CD4-positive, alpha-beta T cell treated with Interleukin-15 for 1 hour (primary cell): ENCODE results near the gene ZNF862.

ENCODE experiments used
- DNase-seq: peaks from one replicate; pipeline ENCODE4 v3.0.0-alpha.2; 2020

Gene ZNF862

GRCh38 chr7:149846436-149847046 is 8.4 kb downstream of the ZNF862 start:
- no peak for DNase-seq

DNA sequence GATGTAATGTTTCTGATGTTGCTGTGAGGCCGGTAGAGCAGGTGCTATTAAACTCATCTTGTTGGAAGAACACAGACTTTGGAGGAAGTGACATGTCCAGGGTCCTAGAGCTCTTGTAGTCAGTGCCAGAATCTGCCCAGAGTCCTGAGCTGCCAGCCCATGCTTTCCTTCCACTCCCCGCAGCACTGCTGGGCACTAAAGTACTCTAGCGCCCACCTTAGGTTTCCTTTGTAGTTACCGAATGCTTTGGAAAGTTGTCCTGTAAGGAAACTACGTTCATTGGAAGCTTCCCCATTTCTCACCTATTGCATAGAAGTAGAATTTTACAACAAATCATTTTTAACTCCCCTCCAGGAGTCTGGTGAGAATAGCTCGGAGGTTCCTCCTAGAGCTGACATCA is 11.0 kb downstream of the ZNF862 start:
- no peak for DNase-seq

DNA sequence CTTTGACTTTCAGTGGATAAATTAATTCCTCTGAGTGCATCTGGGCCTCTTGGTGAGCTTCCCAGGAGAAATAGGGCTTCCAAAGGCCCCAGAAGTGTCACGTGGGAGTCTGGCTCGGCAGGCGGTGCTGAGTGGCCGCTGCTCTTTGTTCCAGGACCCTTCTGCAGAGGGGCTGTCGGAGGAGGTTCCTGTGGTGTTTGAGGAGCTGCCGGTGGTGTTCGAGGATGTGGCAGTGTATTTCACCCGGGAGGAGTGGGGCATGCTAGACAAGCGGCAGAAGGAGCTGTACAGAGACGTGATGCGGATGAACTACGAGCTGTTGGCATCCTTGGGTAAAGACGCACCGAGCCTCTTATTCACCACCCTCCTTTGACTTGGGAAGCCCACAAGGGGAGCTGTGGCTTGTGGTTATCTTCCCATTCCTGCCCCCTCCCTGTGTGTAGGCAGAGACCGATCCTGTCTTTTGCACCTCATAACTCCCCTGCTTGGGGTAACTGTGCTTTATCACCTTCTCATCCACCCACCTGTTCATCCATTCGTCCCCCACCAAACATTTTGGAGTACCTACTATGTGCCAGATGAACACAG is 11.9 kb downstream of the ZNF862 start:
- no peak for DNase-seq

GRCh38 chr7:149850716-149851115 is 12.5 kb downstream of the ZNF862 start:
- DNase-seq: no peak

GRCh38 chr7:149851449-149851848 is 13.3 kb downstream of the ZNF862 start:
- DNase-seq: no peak

DNA sequence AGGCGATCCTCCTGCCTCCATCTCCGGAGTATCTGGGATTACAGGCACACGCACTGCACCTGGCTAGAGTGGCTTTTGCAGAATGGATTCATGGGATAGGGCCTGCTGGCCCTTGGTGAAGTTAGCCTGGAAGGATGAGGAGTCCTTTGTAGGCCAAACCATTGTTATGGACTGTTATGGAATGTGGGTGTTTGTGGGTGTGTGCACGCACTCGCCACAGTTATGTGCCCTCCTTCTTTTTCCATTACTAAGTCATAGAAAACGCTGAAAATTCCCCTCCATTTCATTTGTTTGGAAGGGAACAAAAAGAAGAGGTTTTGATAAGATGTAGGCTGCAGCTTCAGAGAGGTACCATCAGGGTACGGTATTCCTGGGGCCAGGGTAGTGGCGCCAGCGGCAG is 15.0 kb downstream of the ZNF862 start:
- DNase-seq: no peak

DNA sequence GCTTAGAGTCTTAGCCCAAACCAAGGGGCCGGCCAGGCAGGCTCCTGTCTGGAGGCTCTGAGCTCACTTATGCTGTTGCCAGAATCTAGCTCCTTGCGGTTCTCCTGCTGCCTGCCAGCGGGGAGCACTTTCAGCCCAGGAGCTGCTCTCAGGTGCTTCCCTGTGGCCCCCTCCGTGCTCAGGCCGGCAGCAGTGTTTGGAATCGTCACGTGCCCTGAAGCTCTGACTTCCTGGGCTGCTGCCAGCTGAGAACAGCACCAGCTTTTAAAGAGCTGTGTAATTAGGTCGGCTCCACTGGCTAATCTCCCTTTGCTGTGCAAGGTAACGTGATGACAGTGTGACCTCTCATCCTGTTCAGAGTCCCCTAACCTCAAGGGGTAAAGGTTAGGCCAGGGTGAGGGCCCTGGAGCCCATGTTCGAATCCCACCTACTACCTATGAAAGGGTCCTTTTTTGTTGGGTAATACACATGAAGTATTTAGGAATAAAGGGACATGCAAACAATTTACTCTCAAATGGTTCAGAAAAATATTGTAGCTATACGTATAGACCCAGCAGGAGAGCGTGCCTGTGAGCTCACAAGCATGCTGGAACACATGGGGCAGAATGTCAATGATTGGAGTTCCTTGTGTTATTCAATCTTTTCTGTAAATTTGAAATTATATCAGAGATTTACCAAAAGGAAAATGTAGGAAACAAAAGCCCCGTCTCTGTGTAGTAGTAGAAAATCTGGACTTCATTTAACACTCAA is 16.6 kb downstream of the ZNF862 start:
- DNase-seq: no peak

GRCh38 chr7:149855361-149856305 is 17.5 kb downstream of the ZNF862 start:
- DNase-seq: no peak

DNA sequence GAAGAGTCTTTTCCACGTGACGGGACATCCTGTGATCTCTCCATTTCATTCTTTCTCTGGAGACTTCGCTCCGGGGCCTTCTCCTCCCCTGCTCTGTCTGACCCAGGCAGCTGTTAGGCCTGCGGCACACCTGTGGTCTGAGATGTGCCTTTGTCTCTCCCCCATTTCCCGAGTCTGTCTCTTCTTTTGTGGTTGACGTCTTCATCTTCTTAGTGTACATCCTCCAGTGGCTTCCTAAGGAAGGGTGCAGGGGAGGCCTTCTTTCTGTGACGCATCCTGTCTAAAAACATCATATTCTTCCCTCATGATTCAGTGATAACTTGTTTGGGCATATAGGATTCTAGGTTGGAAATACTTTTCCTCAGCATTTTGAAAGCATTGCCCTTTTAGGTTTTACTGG is 18.4 kb downstream of the ZNF862 start:
- DNase-seq: no peak

DNA sequence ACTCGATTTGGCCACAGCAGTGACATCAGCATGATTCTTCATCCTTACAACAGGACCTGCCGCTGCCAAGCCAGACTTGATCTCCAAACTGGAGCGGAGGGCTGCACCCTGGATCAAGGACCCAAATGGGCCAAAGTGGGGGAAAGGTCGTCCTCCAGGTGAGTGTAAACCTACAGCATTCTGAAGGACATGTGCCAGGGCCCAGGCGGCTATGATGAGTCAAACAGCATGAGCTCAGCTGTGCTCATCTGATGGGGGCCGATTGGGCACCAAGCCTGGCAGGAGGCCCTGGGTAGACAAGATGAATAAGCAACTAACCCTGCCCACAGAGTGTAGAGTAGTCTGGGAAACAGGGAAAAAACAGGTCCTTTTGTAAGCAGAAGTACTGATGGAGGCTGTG is 21.2 kb downstream of the ZNF862 start:
- DNase-seq: no peak

DNA sequence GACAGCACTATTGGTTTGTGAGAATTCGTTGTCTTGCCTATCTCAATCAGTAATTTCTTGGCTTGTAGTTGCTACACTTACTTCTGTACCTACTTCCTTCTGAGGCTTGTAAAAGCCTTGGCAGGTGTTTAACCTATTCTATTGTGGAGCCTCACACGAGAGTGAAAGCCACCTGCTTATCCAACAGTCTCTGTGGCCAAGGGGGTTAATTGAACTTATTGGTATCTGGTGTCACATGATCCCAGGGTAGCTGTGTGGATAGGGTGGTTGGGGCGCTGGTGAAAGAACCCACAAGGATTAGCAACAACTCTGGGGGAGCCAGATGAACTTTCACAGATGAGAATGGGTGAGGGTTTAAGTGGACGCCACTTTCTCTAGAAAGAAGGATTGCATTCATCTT is 21.7 kb downstream of the ZNF862 start:
- DNase-seq: no peak

- no peak for DNase-seq
Measured at GRCh38 chr7:149860821-149861727, 22.9 kb downstream of the ZNF862 start.

GRCh38 chr7:149861728-149862045 is 23.5 kb downstream of the ZNF862 start:
- no peak for DNase-seq

DNA sequence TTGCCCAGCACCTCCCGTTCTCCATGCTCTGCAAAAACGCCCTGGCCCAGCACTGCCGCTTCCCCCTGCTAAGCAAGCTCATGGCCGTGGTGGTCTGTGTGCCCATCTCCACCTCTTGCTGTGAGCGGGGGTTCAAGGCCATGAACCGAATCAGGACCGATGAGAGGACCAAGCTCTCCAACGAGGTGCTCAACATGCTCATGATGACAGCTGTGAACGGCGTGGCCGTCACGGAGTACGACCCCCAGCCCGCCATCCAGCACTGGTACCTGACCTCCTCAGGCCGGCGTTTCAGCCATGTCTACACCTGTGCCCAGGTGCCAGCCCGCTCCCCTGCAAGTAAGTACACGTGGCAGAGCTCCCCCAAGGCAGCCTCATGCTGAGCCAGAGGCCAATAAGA is 24.0 kb downstream of the ZNF862 start:
- no peak for DNase-seq

DNA sequence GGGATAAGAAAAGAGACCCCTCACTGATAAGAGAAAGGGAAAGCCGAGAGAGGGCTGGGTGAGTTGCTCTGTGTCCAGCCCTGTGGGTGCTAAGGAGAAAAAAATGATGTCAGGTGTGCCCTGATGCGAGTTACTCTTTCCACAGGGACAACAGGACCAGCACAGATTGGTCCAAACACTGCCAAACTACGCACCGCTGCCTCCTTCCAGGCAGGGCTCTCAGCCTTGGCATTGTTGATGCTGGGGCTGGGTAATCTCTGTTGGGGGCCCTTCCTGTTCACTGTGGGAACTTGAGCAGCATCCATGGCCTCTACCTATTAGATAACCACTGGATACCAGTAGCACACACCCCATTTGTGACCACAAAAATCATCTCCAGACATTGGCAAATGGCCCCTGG is 25.3 kb downstream of the ZNF862 start:
- no peak for DNase-seq

DNA sequence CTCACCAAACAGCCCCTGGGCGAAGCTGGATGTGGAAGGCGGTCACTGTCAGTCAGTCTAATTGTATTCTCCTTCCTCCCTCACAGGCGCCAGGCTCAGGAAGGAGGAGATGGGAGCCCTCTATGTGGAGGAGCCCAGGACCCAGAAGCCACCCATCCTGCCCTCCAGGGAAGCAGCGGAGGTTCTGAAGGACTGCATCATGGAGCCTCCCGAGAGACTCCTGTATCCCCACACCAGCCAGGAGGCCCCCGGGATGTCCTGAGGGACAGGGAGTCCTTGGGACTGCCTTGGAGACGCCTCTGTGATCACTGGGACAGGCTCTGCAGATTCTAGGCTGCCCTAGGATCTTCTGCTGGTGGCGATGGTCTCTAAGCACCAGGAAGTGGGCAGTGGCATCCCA is 25.8 kb downstream of the ZNF862 start:
- DNase-seq: no peak

DNA sequence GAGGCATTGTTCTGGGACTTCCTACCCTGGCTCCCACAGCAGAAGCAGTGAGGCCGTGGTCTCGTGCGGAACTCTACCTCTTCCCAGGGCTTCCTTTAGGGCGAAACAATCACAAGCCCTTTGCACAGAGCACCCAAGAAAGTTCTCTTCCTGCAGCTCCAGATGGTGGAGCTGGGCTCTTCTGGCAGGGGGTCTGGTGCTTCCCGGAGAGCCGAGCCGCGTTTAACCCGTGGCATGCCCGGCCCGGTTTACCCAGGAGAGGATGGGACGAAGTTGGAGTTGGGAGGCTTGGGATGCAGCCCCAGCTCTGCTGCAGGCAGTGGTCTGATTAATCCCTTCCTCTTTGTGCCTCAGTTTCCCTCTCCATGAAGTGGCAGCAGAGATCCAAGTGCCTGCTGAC is 26.6 kb downstream of the ZNF862 start:
- DNase-seq: no peak

DNA sequence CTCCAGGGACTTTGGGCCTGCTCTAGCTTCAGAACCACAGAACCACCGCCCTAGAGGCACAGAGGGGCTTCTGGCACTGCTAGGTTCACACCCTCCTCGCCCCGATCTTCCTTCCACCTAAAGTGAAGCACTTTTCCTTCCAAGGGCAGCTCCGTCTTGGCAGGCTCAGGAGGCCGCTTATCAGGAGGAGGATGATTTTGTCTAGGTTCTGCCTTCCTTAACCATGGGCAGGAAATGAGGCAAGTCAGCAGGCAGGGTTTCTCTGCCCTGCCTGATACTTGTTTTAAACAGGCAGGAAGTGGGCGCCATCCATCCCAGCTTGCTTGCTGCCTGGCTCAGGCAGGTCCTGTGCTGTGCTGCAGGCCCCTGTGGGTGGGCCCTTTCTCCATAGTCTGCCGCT is 27.3 kb downstream of the ZNF862 start:
- peak; percentile 44 for DNase-seq

DNA sequence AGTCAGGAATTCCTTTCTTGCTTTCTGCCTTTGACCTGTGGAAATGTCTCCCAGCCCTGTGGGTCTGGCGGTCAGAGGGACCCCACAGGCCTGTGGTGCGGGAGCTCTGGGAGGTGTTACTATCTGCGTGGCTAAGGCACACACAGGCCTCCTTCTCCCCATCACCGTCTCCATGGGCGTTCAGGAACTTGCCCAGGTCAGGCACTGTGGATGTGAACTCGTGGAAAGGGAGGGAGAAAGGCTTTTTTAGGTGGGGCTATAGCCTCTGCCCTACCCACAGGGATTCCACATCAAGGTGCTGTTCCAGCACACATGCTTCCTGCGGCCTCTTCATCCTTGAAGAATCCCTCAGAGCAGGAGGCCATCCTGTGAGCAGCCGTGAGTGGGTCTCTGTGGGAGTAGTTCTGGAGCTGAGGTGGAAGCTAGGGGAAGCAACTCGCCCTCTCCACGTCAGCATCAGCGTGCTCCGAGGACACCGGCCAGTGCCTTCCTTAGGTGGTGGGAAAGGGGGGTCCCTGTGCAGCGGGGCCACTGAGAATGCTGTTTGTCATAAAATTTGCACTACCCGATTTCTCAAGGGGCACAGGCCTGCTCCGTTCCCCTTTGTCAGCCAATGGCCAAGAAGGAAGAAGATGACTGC is 28.1 kb downstream of the ZNF862 start:
- DNase-seq: no peak

DNA sequence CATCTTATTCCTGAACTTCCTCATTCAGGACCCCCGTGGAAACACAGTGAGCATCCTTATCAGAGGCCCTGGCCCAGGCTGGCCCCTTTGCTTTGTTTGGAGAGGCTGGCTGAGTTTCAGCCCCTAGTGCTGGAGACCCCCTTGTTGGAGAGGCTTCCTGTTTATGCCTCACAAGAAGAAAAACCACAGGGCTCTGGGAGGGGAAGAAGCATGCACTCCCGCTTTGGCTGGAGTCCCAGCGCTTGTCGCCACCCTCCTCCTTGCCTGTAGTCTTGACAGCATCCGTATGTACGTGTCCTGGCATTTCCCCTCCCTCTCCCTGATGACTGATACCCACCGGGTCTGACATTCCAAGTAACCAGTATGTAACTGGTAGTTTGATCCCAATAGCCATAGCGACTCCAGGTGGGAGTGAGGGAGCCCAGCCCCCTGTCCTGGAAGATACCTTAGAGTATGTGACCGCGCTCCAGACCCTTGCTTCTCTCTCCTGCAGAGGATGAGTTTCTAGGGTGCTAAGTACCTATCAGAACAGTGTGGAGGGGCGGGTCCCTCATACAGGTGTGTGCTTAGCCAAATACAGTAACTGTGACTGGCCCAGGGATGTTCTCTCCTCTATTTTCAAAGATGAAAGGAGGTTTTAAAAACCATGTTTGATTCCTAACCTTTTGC is 28.7 kb downstream of the ZNF862 start:
- DNase-seq: no peak
